GM23248 (cell line): ENCODE measurements around the gene FAM25G. TPM values are rescaled to one million over a fixed set of nuclear protein-coding genes. Genes with fewer than 3 reads are reported as not detected.
A peak's percentile ranks its signal among the peaks of the same experiment; 100 is the strongest.

Source experiments
- DNase-seq: peaks from one replicate; pipeline ENCODE4 v3.0.0-alpha.2; 2015
- H2AFZ ChIP-seq: fragments of 200-600 bp; sonication (generic); 2 replicates; pipeline ENCODE4 v1.6.1; 2016; ENCODE audit warnings: antibody characterized with exemption
- H3F3A ChIP-seq: fragments of 200-600 bp; sonication (generic); 2 replicates; pipeline ENCODE4 v1.6.1; 2016; ENCODE audit warnings: mild to moderate bottlenecking, antibody characterized with exemption, mixed run types; ENCODE audit not compliant: insufficient read depth
- H3K27ac ChIP-seq: fragments of 200-600 bp; sonication (generic); 2 replicates; pipeline ENCODE4 v1.5.1; 2016; ENCODE audit warnings: mild to moderate bottlenecking
- H3K27me3 ChIP-seq: fragments of 200-600 bp; sonication (generic); replicated peaks from 2 replicates; pipeline ENCODE4 v1.6.1; 2016; ENCODE audit warnings: mild to moderate bottlenecking; ENCODE audit not compliant: insufficient read depth
- H3K36me3 ChIP-seq: fragments of 200-600 bp; sonication (generic); 2 replicates; pipeline ENCODE4 v1.6.1; 2016; ENCODE audit warnings: low read depth, mild to moderate bottlenecking
- H3K4me1 ChIP-seq: fragments of 200-600 bp; sonication (generic); 2 replicates; pipeline ENCODE4 v1.6.1; 2016; ENCODE audit warnings: mild to moderate bottlenecking; ENCODE audit not compliant: insufficient read depth
- H3K4me2 ChIP-seq: fragments of 200-600 bp; sonication (generic); one replicate; pipeline ENCODE4 v1.6.1; 2016; ENCODE audit warnings: mild to moderate bottlenecking; ENCODE audit not compliant: unreplicated experiment
- H3K4me3 ChIP-seq: fragments of 200-600 bp; sonication (generic); 2 replicates; pipeline ENCODE4 v1.5.1; 2016; ENCODE audit warnings: mild to moderate bottlenecking
- H3K79me2 ChIP-seq: fragments of 200-600 bp; sonication (generic); 2 replicates; pipeline ENCODE4 v1.6.1; 2016; ENCODE audit warnings: mild to moderate bottlenecking; ENCODE audit not compliant: insufficient read depth
- H3K9ac ChIP-seq: fragments of 200-600 bp; sonication (generic); 2 replicates; pipeline ENCODE4 v1.6.1; 2016; ENCODE audit warnings: mild to moderate bottlenecking
- H3K9me2 ChIP-seq: fragments of 200-600 bp; sonication (generic); 2 replicates; pipeline ENCODE4 v1.6.1; 2016; ENCODE audit warnings: mixed run types, mild to moderate bottlenecking, moderate library complexity; ENCODE audit not compliant: insufficient read depth
- H3K9me3 ChIP-seq: fragments of 200-600 bp; sonication (generic); one replicate; pipeline ENCODE4 v1.6.1; 2017; ENCODE audit warnings: low read depth
- H4K20me1 ChIP-seq: fragments of 200-600 bp; sonication (generic); 2 replicates; pipeline ENCODE4 v1.6.0; 2016; ENCODE audit not compliant: insufficient read depth
- EZH2 ChIP-seq: fragments of 200-600 bp; sonication (generic); IDR thresholded peaks from 2 replicates; pipeline ENCODE4 v1.6.1; 2018; ENCODE audit warnings: antibody characterized with exemption, mild to moderate bottlenecking; ENCODE audit not compliant: insufficient read depth, poor library complexity, severe bottlenecking
- EZH2phosphoT487 ChIP-seq: fragments of 200-600 bp; sonication (generic); IDR thresholded peaks from 2 replicates; pipeline ENCODE4 v1.6.1; 2018; ENCODE audit warnings: antibody characterized with exemption, moderate library complexity, mild to moderate bottlenecking, low read depth; ENCODE audit not compliant: insufficient read depth
- WGBS, 2 experiments: methylation state at CpG; one replicate each; pipeline ENCODE4 v1.1.6; 2015 to 2017; ENCODE audit warnings: low lambda C conversion rate in 2 of 2, low coverage in 1 of 2; ENCODE audit errors: missing lambda C conversion rate in 2 of 2; 5-methylcytosine and 5-hydroxymethylcytosine counted together
- in situ Hi-C: fragments of 300-500 bp; cut with MboI; formaldehyde crosslinking; loops from 2 replicates; pipeline ENCODE4 v1.15.0; 2020
- polyA plus RNA-seq: library from polyadenylated mRNA; unstranded; fragments of >200 nt; fragmentation: Nextera tagmentation; extraction: Ambion mirVana; gene quantifications from 2 replicates; pipeline ENCODE4 v1.2.1, GENCODE V29; 2016
- small RNA-seq: library from RNA; depleted of rRNA; stranded (forward); fragments of <200 nt; gene quantifications from one replicate; pipeline ENCODE3, GENCODE V24; 2014; ENCODE audit warnings: low read depth, low replicate concordance
- total RNA-seq: library from RNA; depleted of rRNA; stranded (reverse); fragments of >200 nt; shearing (Covaris generic); gene quantifications from 2 replicates; pipeline ENCODE4 v1.2.3, GENCODE V29; 2014; rRNA removed

FAM25G gene
- total and polyA plus RNA-seq, 2 experiments from 2014 or later, result 1.1 TPM; not detected in 1

- no peaks in the 10 kb centered on the region for H3F3A ChIP-seq
- WGBS, 2 experiments, result 30 to 45% methylated on average over 6 of the region's 6 CpGs
- in situ Hi-C loops, result no loop called here
These were observed 52.5 kb downstream of the FAM25G start for GRCh38 chr10:47438857-47439474.

More at GRCh38 chr10:47438857-47439474, 52.5 kb downstream of the FAM25G start:
- peak; percentile 90 for DNase-seq
- H2AFZ ChIP-seq, result no peak overlapping the region
- H3K4me1 ChIP-seq, result no peaks in the 10 kb centered on the region
- H3K9ac ChIP-seq, result no peak overlapping the region
- no peaks in the 10 kb centered on the region for H4K20me1 ChIP-seq
- H3K79me2 ChIP-seq, result no peaks in the 10 kb centered on the region
- H3K36me3 ChIP-seq, result no peaks in the 10 kb centered on the region
- TF ChIP-seq EZH2, result no peak
- no peak for TF ChIP-seq EZH2phosphoT487
- no peak overlapping the region for H3K4me3 ChIP-seq
- no peak overlapping the region for H3K27ac ChIP-seq
- H3K27me3 ChIP-seq, result peaks cover 24% of the 10 kb centered on the region
- H3K4me2 ChIP-seq, result no peak overlapping the region
- H3K9me2 ChIP-seq, result no peaks in the 10 kb centered on the region
- H3K9me3 ChIP-seq, result no peaks in the 10 kb centered on the region

Small RNA genes lying within 50 kb of the gene (small RNA-seq; reads per million reads assigned to genes)
- gene AL591684.3 (not detected), gene RNA5SP312 (not detected)

Other genes with a start within 250 kb of the FAM25G start
- 0.22 TPM in 1 of 2 replicates, not detected in the other for gene GDF10, start 191.5 kb downstream of the FAM25G start, total RNA-seq
- gene GDF10, start 191.5 kb downstream of the FAM25G start, polyA plus RNA-seq, result 0.08 TPM in 1 of 2 replicates, not detected in the other
- not detected in 2 replicates for gene GDF2, start 169.2 kb downstream of the FAM25G start, total RNA-seq
- not detected in 2 replicates for gene GDF2, start 169.2 kb downstream of the FAM25G start, polyA plus RNA-seq
- gene RBP3, start 143.3 kb downstream of the FAM25G start, total RNA-seq, result not detected in 2 replicates
- not detected in 2 replicates for gene RBP3, start 143.3 kb downstream of the FAM25G start, polyA plus RNA-seq
- gene ZNF488, start 107.4 kb downstream of the FAM25G start, total RNA-seq, result not detected in 2 replicates
- 0.11 TPM in 1 of 2 replicates, not detected in the other for gene ZNF488, start 107.4 kb downstream of the FAM25G start, polyA plus RNA-seq
- 3.4 and 3.7 TPM in 2 replicates for gene ANXA8, start 7.6 kb downstream of the FAM25G start, total RNA-seq
- gene ANXA8, start 7.6 kb downstream of the FAM25G start, polyA plus RNA-seq, result 4.0 and 4.5 TPM in 2 replicates
- gene AGAP9, start 31.9 kb upstream of the FAM25G start, total RNA-seq, result 3.0 and 3.7 TPM in 2 replicates
- 1.6 and 2.6 TPM in 2 replicates for gene AGAP9, start 31.9 kb upstream of the FAM25G start, polyA plus RNA-seq